Osteoblast (primary cell): ENCODE results near the gene CTPS2. TPM values are rescaled to one million over a fixed set of nuclear protein-coding genes. Genes with fewer than 3 reads are reported as not detected.
"Not testable (repeated sequence)": the region's sequence is repeated elsewhere in the genome, so short reads cannot be mapped to it uniquely, and the experiment has no call there.

Source experiments
- DNase-seq: peaks from one replicate; pipeline ENCODE4 v3.0.0; 2011; ENCODE audit warnings: low spot score, mixed read lengths; ENCODE audit not compliant: insufficient read length; ENCODE audit errors: missing footprints
- H2AFZ ChIP-seq: 2 replicates; pipeline ENCODE4 v1.6.0; 2011; ENCODE audit warnings: mild to moderate bottlenecking, low read length
- H3K27ac ChIP-seq: 2 replicates; pipeline ENCODE4 v1.5.1; 2011; ENCODE audit warnings: mild to moderate bottlenecking, low read depth, low read length, moderate library complexity
- H3K27me3 ChIP-seq: 2 replicates; pipeline ENCODE4 v1.6.0; 2012; ENCODE audit warnings: mild to moderate bottlenecking, control low read depth, inconsistent platforms, low read length, moderate library complexity; ENCODE audit not compliant: insufficient read depth
- H3K36me3 ChIP-seq: 2 replicates; pipeline ENCODE4 v1.5.1; 2011; ENCODE audit warnings: mild to moderate bottlenecking, low read length, control low read depth, moderate library complexity; ENCODE audit not compliant: insufficient read depth
- H3K4me1 ChIP-seq: 2 replicates; pipeline ENCODE4 v1.5.1; 2011; ENCODE audit warnings: mild to moderate bottlenecking, low read length, control low read depth, moderate library complexity; ENCODE audit not compliant: insufficient read depth
- H3K4me2 ChIP-seq: 2 replicates; pipeline ENCODE4 v1.6.0; 2011; ENCODE audit warnings: mild to moderate bottlenecking, low read length; ENCODE audit not compliant: insufficient read depth
- H3K4me3 ChIP-seq: fragments of 200-600 bp; sonication (generic); 3 replicates; pipeline ENCODE4 v1.5.1; 2012; ENCODE audit warnings: mild to moderate bottlenecking, low read length, inconsistent platforms; ENCODE audit not compliant: insufficient read depth
- H3K79me2 ChIP-seq: 2 replicates; pipeline ENCODE4 v1.6.0; 2012; ENCODE audit warnings: mild to moderate bottlenecking, low read length, control low read depth, inconsistent platforms; ENCODE audit not compliant: insufficient read depth
- H3K9me3 ChIP-seq: 2 replicates; pipeline ENCODE4 v1.5.1; 2011; ENCODE audit warnings: low read depth, low read length, control low read depth
- H4K20me1 ChIP-seq: 2 replicates; pipeline ENCODE4 v1.6.0; 2012; ENCODE audit warnings: mild to moderate bottlenecking, low read length, control low read depth; ENCODE audit not compliant: insufficient read depth
- total RNA-seq: library from RNA; depleted of rRNA; stranded (reverse); fragments of >200 nt; gene quantifications from 2 replicates; pipeline ENCODE4 v1.2.3, GENCODE V29; 2012
- TF ChIP-seq, protein P1 (sequence below): IDR thresholded peaks from 2 replicates; pipeline ENCODE4 v1.5.1; 2011; ENCODE audit warnings: mild to moderate bottlenecking, low read depth, low read length, moderate library complexity; ENCODE audit errors: extremely low read depth

CTPS2 gene
- total RNA-seq, 1 donor = 8.0 TPM

DNA sequence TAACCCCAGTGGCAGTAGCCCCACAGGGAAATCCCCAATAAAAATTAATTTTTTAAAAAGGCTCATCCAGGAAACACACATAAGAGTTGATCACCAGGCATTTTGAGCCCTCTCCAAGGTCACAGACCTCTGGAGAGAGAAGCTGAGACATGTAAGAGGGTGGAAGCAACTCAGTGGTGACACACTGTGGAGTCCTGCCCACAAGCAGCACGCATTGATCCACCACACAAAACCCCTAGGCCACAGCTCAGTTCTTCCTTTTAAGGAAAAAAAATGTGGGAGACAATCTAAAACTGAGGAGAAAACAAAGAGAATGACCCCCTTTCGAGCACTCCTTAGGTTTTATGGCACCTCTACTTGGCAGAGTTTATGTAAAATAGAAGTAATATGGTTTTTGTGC lies 134.3 kb downstream of the CTPS2 start:
- peak overlapping the region; percentile 35 for H2AFZ ChIP-seq
- peak overlapping the region; percentile 45 for H3K27ac ChIP-seq
- no peak overlapping the region for H3K4me3 ChIP-seq
- H3K4me1 ChIP-seq = peaks cover 16% of the 10 kb centered on the region
- TF ChIP-seq, protein P1, sequence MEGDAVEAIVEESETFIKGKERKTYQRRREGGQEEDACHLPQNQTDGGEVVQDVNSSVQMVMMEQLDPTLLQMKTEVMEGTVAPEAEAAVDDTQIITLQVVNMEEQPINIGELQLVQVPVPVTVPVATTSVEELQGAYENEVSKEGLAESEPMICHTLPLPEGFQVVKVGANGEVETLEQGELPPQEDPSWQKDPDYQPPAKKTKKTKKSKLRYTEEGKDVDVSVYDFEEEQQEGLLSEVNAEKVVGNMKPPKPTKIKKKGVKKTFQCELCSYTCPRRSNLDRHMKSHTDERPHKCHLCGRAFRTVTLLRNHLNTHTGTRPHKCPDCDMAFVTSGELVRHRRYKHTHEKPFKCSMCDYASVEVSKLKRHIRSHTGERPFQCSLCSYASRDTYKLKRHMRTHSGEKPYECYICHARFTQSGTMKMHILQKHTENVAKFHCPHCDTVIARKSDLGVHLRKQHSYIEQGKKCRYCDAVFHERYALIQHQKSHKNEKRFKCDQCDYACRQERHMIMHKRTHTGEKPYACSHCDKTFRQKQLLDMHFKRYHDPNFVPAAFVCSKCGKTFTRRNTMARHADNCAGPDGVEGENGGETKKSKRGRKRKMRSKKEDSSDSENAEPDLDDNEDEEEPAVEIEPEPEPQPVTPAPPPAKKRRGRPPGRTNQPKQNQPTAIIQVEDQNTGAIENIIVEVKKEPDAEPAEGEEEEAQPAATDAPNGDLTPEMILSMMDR = peak; percentile 20
- no peaks in the 10 kb centered on the region for H3K9me3 ChIP-seq
- no peaks in the 10 kb centered on the region for H3K36me3 ChIP-seq
- no peak overlapping the region for H3K4me2 ChIP-seq
- no peaks in the 10 kb centered on the region for H3K27me3 ChIP-seq
- DNase-seq = no peak
- H3K79me2 ChIP-seq = no peaks in the 10 kb centered on the region
- H4K20me1 ChIP-seq = no peaks in the 10 kb centered on the region

DNA sequence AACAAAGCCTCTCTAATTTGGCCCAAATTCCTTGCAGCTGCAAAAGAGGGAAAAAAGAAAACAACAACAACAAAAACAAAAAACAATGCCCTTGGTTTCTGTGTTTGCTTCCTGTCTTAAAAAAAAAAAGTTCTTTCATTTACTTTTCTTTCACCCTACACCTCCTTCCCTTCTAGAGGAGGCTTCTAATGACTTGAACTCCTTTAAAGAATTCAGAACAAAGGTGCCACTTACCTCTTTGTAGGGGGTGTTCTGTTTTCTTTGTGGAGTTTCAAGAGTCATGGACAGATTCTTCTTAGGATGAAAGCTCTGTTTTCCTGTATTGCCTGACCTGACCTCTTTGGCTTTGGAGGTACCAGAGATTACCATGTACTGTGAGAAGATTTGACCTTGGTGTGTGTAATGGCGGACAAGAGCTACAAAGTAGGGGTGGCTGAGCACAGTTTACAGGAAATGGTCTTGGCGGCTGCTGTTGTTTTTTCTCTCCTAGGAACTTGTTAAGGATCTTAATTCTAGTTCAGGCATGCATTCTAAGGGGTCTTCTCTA lies 134.9 kb downstream of the CTPS2 start:
- H3K4me1 ChIP-seq = peaks cover 18% of the 10 kb centered on the region
- no peaks in the 10 kb centered on the region for H3K79me2 ChIP-seq
- no peak overlapping the region for H2AFZ ChIP-seq
- H3K27ac ChIP-seq = peak overlapping the region; percentile 37
- no peaks in the 10 kb centered on the region for H3K9me3 ChIP-seq
- TF ChIP-seq, protein P1 = no peak
- no peaks in the 10 kb centered on the region for H3K36me3 ChIP-seq
- H3K4me3 ChIP-seq = no peak overlapping the region
- no peak overlapping the region for H3K4me2 ChIP-seq
- no peaks in the 10 kb centered on the region for H4K20me1 ChIP-seq
- no peak for DNase-seq
- H3K27me3 ChIP-seq = no peaks in the 10 kb centered on the region

DNA sequence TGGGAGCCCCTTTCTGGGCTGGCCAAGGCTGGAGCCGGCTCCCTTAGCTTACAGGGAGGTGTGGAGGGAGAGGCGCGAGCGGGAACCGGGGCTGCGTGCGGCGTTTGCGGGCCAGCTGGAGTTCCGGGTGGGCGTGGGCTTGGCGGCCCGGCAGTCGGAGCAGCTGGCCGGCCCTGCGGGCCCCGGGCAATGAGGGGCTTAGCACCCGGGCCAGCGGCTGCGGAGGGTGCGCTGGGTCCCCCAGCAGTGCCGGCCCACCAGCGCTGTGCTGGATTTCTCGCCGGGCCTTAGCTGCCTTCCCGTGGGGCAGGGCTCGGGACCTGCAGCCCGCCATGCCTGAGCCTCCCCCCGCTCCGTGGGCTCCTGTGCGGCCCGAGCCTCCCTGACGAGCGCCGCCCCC lies 137.1 kb downstream of the CTPS2 start:
- not testable (repeated sequence) for H3K79me2 ChIP-seq, H3K36me3 ChIP-seq, H3K4me3 ChIP-seq, H3K27ac ChIP-seq, H3K9me3 ChIP-seq, H3K27me3 ChIP-seq, H3K4me2 ChIP-seq, H2AFZ ChIP-seq, H4K20me1 ChIP-seq, DNase-seq
- H3K4me1 ChIP-seq = peaks cover 18% of the 10 kb centered on the region

DNA sequence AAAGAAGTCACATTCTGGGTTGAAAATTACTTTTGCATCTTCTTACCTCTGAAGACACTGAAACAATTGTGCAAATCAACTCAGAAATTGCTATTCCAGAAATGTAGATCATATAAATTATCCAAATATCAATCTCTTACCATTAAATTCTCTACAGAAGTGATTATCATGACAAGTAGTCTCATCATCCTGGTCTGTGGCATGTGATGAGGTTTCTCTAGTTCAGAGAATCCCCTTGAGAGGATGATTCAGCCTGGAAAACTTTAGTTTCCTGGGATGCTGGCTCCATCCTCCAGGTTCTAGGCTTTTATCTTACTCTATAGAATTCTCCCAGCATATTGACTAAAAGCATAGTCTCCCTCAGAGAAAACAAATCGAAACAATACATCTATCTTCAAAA lies 138.7 kb downstream of the CTPS2 start:
- peak; percentile 96 for DNase-seq
- no peak overlapping the region for H3K4me3 ChIP-seq
- no peak overlapping the region for H2AFZ ChIP-seq
- H4K20me1 ChIP-seq = no peaks in the 10 kb centered on the region
- H3K79me2 ChIP-seq = no peaks in the 10 kb centered on the region
- H3K27ac ChIP-seq = peak overlapping the region; percentile 67
- no peaks in the 10 kb centered on the region for H3K27me3 ChIP-seq
- H3K9me3 ChIP-seq = no peaks in the 10 kb centered on the region
- TF ChIP-seq, protein P1 = no peak
- H3K36me3 ChIP-seq = no peaks in the 10 kb centered on the region
- H3K4me2 ChIP-seq = peak overlapping the region; percentile 40
- peaks cover 18% of the 10 kb centered on the region for H3K4me1 ChIP-seq
